Right lobe of liver (tissue), 6 donors: ENCODE results near the gene FRAT2. TPM values are rescaled to one million over a fixed set of nuclear protein-coding genes. Genes with fewer than 3 reads are reported as not detected.

Experiments used
- ATAC-seq, 4 donors: fragments of 200-7000 bp; cut with Tn5 transposase; one replicate each; pipeline ENCODE4 v1.9.1; 2020; ENCODE audit warnings: mild to moderate bottlenecking in 4 of 4, moderate library complexity in 4 of 4
- DNase-seq, 3 donors: peaks; one replicate each; pipeline ENCODE4 v3.0.0-alpha.2; 2020
- H3K27ac ChIP-seq, 3 donors: fragments of 200-600 bp; one replicate each; pipeline ENCODE4 v1.8.0; 2022
- H3K27me3 ChIP-seq, 2 donors: fragments of 200-600 bp; one replicate each; pipeline ENCODE4 v1.8.0; 2022
- H3K36me3 ChIP-seq, 4 donors: fragments of 200-600 bp; sonication (generic) in 1 of 4; one replicate each; pipeline versions ENCODE4 v1.5.1 to v1.8.0; 2017 to 2022; ENCODE audit warnings: control low read depth in 1 of 4
- H3K4me1 ChIP-seq, 4 donors: fragments of 200-600 bp; sonication (generic) in 1 of 4; one replicate each; pipeline versions ENCODE4 v1.5.1 to v1.8.0; 2017 to 2022; ENCODE audit warnings: control low read depth in 1 of 4
- H3K4me3 ChIP-seq, 3 donors: fragments of 200-600 bp; one replicate each; pipeline ENCODE4 v1.8.0; 2022
- H3K9me3 ChIP-seq, 4 donors: fragments of 200-600 bp; sonication (generic) in 1 of 4; one replicate each; pipeline versions ENCODE4 v1.5.1 to v1.8.0; 2017 to 2022; ENCODE audit warnings: control low read depth in 1 of 4
- POLR2A ChIP-seq: fragments of 450-650 bp; IDR thresholded peaks from one replicate; pipeline ENCODE4 v1.6.1; 2017; ENCODE audit warnings: antibody characterized with exemption, mild to moderate bottlenecking
- WGBS: methylation state at CpG from one replicate; pipeline ENCODE4 v1.1.6; 2018; ENCODE audit warnings: low coverage, low lambda C conversion rate; ENCODE audit not compliant: insufficient coverage; ENCODE audit errors: missing lambda C conversion rate; 5-methylcytosine and 5-hydroxymethylcytosine counted together
- intact Hi-C, 2 donors: fragments of 100-400 bp; cut with DNase I; formaldehyde crosslinking; loops; one replicate each; pipeline versions ENCODE4 v1.11.2 to v1.14.1; 2022
- total RNA-seq, 6 experiments: library from RNA; depleted of rRNA in 2 of 6; stranded (reverse); fragments of >200 nt in 2 of 6; fragmentation: NEBNext Ultra II Directional in 3 of 6; extraction: Animal tissue kit (Norgen Biotek cat#: 25700) in 3 of 6; gene quantifications; one replicate each; pipeline versions ENCODE4 v1.1.0 to v1.2.4, GENCODE V29; 2016 to 2023
- TF ChIP-seq, protein P1 (sequence below), 4 donors: fragments of 200-600 bp in 3 of 4; fragments of 450-650 bp in 1 of 4; IDR thresholded peaks; one replicate each; pipeline versions ENCODE4 v1.5.1 to v1.8.0; 2016 to 2022; ENCODE audit warnings: antibody characterized with exemption in 4 of 4, mild to moderate bottlenecking in 2 of 4
- donor health status: DM: no; HTN: yes; CAD: no.
- donor health status: DM: no; HTN: no; CAD: no.
- donor health status: DM: no; HTN: no; CAD: no.
- donor health status: DM: no; HTN: yes; CAD: no.
- donor health status: DM: no; HTN: yes; CAD: no.

The FRAT2 gene
- total RNA-seq, 6 experiments from 2014 or later: 8.3 to 11.4 (median 9.7) TPM

DNA sequence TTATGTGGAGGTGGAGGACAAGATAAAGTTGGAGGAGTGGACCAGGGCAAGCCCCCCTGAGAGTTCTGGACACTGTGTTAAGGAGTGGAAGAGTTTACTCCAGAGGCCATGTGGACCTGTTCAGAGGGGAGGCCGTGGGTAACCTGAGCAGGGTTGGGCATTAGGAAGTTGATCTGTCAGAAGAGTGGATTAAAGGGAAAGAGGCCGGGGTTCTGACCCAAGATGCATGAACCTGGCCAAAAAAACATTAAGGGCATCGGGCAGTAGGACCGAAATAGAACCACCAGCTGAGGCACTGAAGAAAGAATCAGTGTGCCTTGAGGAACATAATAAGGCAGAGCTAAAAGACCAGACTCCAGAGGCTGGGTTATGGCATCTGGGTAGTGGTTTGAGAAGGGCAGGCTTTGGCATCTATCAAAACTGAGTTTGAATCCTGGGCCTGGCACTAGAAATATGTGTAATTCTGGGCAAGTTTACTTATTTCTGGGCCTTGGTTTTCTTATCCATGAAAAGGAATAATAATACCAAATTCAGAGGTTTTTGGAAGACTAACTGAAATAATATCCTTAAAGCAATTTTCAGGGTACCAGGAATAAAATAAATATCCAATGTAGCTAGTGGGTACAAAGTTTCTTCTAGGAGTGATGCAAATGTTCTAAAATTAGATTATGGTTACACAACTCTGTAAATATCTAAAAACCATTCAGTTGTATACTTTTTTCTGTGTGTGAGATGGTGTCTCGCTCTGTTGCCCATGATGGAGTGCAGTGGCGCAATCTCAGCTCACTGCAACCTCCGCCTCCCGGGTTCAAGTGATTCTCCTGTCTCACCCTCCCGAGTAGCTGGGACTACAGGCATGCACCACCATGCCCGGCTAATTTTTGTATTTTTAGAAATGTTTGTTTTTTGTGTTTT lies 26.4 kb downstream of the FRAT2 start:
- WGBS: 21% methylated on average over 9 of the region's 10 CpGs
- peak overlapping the region; percentile 64 to 95 (median 87) for H3K27ac ChIP-seq
- no peak for TF ChIP-seq POLR2A
- TF ChIP-seq, protein P1, sequence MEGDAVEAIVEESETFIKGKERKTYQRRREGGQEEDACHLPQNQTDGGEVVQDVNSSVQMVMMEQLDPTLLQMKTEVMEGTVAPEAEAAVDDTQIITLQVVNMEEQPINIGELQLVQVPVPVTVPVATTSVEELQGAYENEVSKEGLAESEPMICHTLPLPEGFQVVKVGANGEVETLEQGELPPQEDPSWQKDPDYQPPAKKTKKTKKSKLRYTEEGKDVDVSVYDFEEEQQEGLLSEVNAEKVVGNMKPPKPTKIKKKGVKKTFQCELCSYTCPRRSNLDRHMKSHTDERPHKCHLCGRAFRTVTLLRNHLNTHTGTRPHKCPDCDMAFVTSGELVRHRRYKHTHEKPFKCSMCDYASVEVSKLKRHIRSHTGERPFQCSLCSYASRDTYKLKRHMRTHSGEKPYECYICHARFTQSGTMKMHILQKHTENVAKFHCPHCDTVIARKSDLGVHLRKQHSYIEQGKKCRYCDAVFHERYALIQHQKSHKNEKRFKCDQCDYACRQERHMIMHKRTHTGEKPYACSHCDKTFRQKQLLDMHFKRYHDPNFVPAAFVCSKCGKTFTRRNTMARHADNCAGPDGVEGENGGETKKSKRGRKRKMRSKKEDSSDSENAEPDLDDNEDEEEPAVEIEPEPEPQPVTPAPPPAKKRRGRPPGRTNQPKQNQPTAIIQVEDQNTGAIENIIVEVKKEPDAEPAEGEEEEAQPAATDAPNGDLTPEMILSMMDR (IDR thresholded peaks at IDR 0.05): no peak
- intact Hi-C loops: no loop called here
- peaks cover 0 to 13% (median 5%) of the 10 kb centered on the region in 4 donors for H3K4me1 ChIP-seq
- DNase-seq (peak in 2 of 3 donors; percentile 76 to 77), ATAC-seq (peak; percentile 89 to 93 (median 90))
- H3K36me3 ChIP-seq: no peaks in the 10 kb centered on the region
- no peaks in the 10 kb centered on the region for H3K9me3 ChIP-seq
- no peak overlapping the region for H3K4me3 ChIP-seq
- H3K27me3 ChIP-seq: no peaks in the 10 kb centered on the region

DNA sequence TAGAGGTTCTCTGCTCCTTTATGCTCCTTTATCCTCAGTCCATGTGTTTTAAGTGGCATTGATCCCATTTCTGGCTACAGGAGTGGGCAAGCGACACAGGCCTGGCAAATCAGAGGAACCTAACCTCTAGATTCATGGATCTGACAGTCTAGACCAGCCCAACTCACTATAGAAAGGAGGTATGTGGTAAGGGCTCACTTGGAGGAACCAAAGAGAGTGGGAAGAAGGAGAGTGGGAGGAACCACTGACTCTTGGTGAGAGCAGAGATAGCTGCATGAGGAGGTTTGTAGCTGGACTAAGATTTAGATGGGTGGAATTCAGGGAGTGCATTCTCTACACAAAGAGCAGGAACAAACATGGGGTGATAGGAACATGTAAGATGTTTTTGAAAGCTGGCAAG lies 27.1 kb downstream of the FRAT2 start:
- peaks cover 0 to 18% (median 7%) of the 10 kb centered on the region in 4 donors for H3K4me1 ChIP-seq
- ATAC-seq: peak; percentile 2 to 26 (median 12)
- H3K9me3 ChIP-seq: no peaks in the 10 kb centered on the region
- WGBS: 60% methylated on average over 1 of the region's 1 CpG
- H3K27ac ChIP-seq: peak overlapping the region; percentile 64 to 95 (median 87)
- intact Hi-C loops: no loop called here
- H3K4me3 ChIP-seq: no peak overlapping the region
- H3K36me3 ChIP-seq: no peaks in the 10 kb centered on the region
- H3K27me3 ChIP-seq: no peaks in the 10 kb centered on the region
- DNase-seq: no peak
- no peak for TF ChIP-seq POLR2A
- TF ChIP-seq, protein P1 (IDR thresholded peaks at IDR 0.05): no peak

DNA sequence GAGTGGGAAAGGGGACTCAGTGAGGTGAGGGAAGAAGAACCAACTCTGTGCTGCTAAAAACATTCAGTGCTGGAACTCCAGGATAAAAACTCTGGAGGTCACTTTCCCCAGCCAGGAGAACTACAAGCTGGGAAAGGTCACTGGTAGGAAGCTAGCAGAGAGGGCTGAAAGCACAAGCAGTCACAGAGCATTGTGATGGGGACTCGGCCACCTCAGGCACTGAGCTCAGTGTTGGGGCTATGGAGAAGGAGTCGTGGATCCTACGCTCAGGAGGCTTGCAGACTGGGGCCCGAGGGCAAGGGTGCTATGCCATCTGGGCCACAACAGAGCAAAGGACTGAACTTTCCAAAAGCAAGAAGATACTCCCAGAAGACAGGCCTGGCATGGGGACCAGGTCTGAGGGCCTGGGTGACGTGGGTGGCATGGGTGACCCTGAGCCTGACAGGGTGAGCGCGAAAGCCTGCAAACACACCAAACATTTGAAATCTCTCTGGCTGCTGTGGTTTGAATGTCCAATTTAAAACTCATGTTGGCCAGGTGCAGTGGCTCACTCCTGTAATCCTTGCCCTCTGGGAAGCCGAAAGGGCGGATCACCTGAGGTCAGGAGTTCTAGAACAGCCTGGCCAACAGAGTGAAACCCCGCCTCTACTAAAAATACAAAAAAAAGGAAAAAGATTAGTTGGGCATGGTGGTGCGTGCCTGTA lies 32.3 kb downstream of the FRAT2 start:
- peak overlapping the region in 2 of 3 donors; percentile 61 to 85 for H3K27ac ChIP-seq
- WGBS: 39% methylated on average over 8 of the region's 11 CpGs

DNA sequence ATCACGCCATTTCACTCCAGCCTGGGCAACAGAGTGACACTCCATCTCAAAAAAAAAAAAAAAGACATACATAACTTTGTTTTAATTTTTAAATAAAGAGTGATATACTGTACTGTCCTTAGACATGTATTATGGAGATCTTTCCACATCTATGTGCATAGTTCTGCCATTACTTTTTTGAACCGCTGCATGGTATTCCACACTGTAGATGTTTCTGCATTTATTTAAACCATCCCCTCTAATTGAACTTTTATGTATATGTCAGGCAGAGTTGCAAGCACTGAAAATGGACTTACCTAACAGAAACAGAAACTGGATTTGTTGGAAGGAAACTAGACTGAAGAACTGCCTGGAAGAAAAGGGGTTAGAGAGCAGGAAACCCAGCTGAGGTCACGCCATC lies 33.5 kb downstream of the FRAT2 start:
- intact Hi-C loops: no loop called here
- Histone ChIP-seq H3K36me3 (no peaks in the 10 kb centered on the region), H3K4me3 (no peak overlapping the region), H3K9me3 (no peaks in the 10 kb centered on the region), H3K4me1 (peaks cover 0 to 28% (median 8%) of the 10 kb centered on the region in 4 donors), H3K27me3 (no peaks in the 10 kb centered on the region), H3K27ac (no peak overlapping the region)
- DNase-seq (no peak), ATAC-seq (peak in 1 of 4 donors; percentile 17)
- 87% methylated on average over 3 of the region's 3 CpGs for WGBS
- TF ChIP-seq, protein P1 (IDR thresholded peaks at IDR 0.05): no peak
- TF ChIP-seq POLR2A: no peak

More for the DNA sequence above, 32.3 kb downstream of the FRAT2 start:
- no peak for TF ChIP-seq POLR2A
- TF ChIP-seq, protein P1 (IDR thresholded peaks at IDR 0.05): no peak
- ATAC-seq (peak; percentile 46 to 76 (median 62)), DNase-seq (peak in 2 of 3 donors; percentile 66 to 78)
- Histone ChIP-seq H3K4me3 (no peak overlapping the region), H3K4me1 (peaks cover 0 to 30% (median 9%) of the 10 kb centered on the region in 4 donors), H3K27me3 (no peaks in the 10 kb centered on the region), H3K9me3 (no peaks in the 10 kb centered on the region), H3K36me3 (no peaks in the 10 kb centered on the region)
- intact Hi-C loops: no loop called here
